A673 (cell line): Measurements from ENCODE around the gene DAB2IP. TPM values are rescaled to one million over a fixed set of nuclear protein-coding genes. Genes with fewer than 3 reads are reported as not detected.
A peak's percentile ranks its signal among the peaks of the same experiment; 100 is the strongest.

Experiments
- BruUV-seq: library from RNA; stranded (reverse); fragments of 400-500 nt; replicated peaks from 2 replicates; lab custom pipeline; 2021; lab: Mats Ljungman, UMichigan
- CTCF ChIA-PET: fragments of 300-600 bp; sonication (Branson Sonifier 250); formaldehyde crosslinking; loops from one replicate; lab custom pipeline; 2022; ENCODE audit warnings: antibody characterized with exemption; lab: Charles Lee
- POLR2A ChIA-PET: fragments of 300-600 bp; sonication (Branson Sonifier 250); formaldehyde crosslinking; loops from one replicate; lab custom pipeline; 2022; ENCODE audit warnings: antibody characterized with exemption; ENCODE audit not compliant: low non-redundant PET; lab: Charles Lee
- DNase-seq: peaks from one replicate; pipeline ENCODE4 v3.0.0-alpha.2; 2015; ENCODE audit warnings: low spot score
- H3K27ac ChIP-seq: fragments of 200-600 bp; sonication (generic); 2 replicates; pipeline ENCODE4 v1.5.1; 2016; ENCODE audit warnings: mixed run types, low read depth, mild to moderate bottlenecking, mixed read lengths, antibody characterized with exemption, low read length; ENCODE audit not compliant: poor library complexity, severe bottlenecking
- H3K27me3 ChIP-seq: fragments of 200-600 bp; sonication (generic); replicated peaks from 2 replicates; pipeline ENCODE4 v1.6.1; 2017; ENCODE audit warnings: mixed run types, low read depth, mild to moderate bottlenecking, mixed read lengths, antibody characterized with exemption, low read length; ENCODE audit not compliant: insufficient read depth, poor library complexity
- H3K36me3 ChIP-seq: fragments of 200-600 bp; sonication (generic); 2 replicates; pipeline ENCODE4 v1.6.1; 2016; ENCODE audit warnings: mixed run types, mild to moderate bottlenecking, mixed read lengths, antibody characterized with exemption, low read length; ENCODE audit not compliant: insufficient read depth, poor library complexity, severe bottlenecking
- H3K4me1 ChIP-seq: fragments of 200-600 bp; sonication (generic); 2 replicates; pipeline ENCODE4 v1.6.1; 2017; ENCODE audit warnings: mixed run types, mild to moderate bottlenecking, mixed read lengths, antibody characterized with exemption, low read length; ENCODE audit not compliant: insufficient read depth, poor library complexity, severe bottlenecking
- H3K4me3 ChIP-seq: fragments of 200-600 bp; sonication (generic); 2 replicates; pipeline ENCODE4 v1.5.1; 2016; ENCODE audit warnings: low read depth, mixed run types, mild to moderate bottlenecking, mixed read lengths, low read length; ENCODE audit not compliant: poor library complexity, severe bottlenecking
- H3K9me3 ChIP-seq: fragments of 200-600 bp; sonication (generic); 2 replicates; pipeline ENCODE4 v1.6.1; 2016; ENCODE audit warnings: mixed run types, low read depth, mild to moderate bottlenecking, mixed read lengths, antibody characterized with exemption, low read length; ENCODE audit not compliant: poor library complexity, severe bottlenecking
- CTCF ChIP-seq: fragments of 300-800, 200-600 bp; sonication (generic); conservative IDR thresholded peaks from 2 replicates; pipeline ENCODE4 v1.5.1; 2017; ENCODE audit warnings: low read depth, mild to moderate bottlenecking, antibody characterized with exemption, low read length, moderate library complexity, mixed read lengths
- EZH2 ChIP-seq: fragments of 200-600 bp; sonication (generic); IDR thresholded peaks from 2 replicates; pipeline ENCODE4 v1.6.1; 2017; ENCODE audit warnings: borderline replicate concordance, low read depth, mild to moderate bottlenecking, mixed read lengths, antibody characterized with exemption, low read length; ENCODE audit not compliant: poor library complexity, severe bottlenecking
- intact Hi-C: fragments of 100-400 bp; cut with micrococcal nuclease; formaldehyde crosslinking; loops from one replicate; pipeline ENCODE4 v1.10.0; 2022; ENCODE audit not compliant: unreplicated experiment
- total RNA-seq: library from RNA; stranded (reverse); gene quantifications from 2 replicates; pipeline ENCODE4 v1.2.3, GENCODE V29; 2021

Gene DAB2IP
- total RNA-seq, 1 experiment from 2014 or later: 34.5 TPM

GRCh38 chr9:121743441-121744001 lies 92.1 kb downstream of the DAB2IP start:
- Histone ChIP-seq H3K4me1 (peaks cover 4% of the 10 kb centered on the region), H3K27me3 (no peaks in the 10 kb centered on the region), H3K9me3 (no peaks in the 10 kb centered on the region), H3K4me3 (no peak overlapping the region), H3K36me3 (no peaks in the 10 kb centered on the region), H3K27ac (no peak overlapping the region)
- no peak for DNase-seq
- POLR2A ChIA-PET: no interaction called here
- no TSS peak for BruUV-seq
- TF ChIP-seq CTCF (no peak), EZH2 (no peak)
- CTCF ChIA-PET: no interaction called here
- intact Hi-C loops: loop anchor here (1.0 kb wide), 1 partner anchor 249 kb away; no protein-coding TSS in a partner anchor

DNA sequence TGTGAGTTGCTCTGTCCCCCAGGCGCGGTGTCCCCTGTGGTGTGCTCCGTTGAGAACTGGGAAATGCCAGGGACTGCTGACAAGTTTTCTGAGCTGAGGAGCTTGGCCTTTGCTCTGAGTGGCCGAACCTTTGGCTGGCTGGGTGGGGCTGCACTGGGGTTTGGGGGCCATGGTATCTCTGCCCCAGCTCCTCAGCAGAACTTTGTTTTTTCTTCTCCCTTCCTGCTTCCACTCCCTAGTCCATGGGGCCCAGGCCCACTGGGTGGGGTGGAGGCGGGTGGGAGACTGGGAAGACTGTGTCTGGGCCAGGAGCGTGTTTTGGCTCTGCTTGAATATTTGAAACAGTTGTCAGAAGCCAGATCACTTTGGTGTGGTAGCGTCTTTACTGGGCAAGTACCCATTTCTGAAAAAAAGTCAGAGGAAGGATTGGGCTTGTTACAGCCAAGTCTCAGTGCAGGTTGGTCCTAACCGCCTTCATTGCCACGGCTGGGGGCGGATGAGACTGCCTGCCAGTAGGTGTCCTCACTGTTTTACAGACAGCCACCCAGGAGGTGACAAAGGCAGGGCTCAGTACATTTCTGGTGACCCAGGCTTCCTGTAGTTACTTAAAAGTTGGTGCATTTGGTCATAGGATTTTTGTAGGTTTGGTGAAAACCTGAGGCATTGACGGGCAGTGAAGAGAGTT lies 92.7 kb downstream of the DAB2IP start:
- Histone ChIP-seq H3K27ac (no peak overlapping the region), H3K4me3 (no peak overlapping the region), H3K36me3 (no peaks in the 10 kb centered on the region), H3K4me1 (peaks cover 4% of the 10 kb centered on the region), H3K27me3 (no peaks in the 10 kb centered on the region), H3K9me3 (no peaks in the 10 kb centered on the region)
- CTCF ChIA-PET: no interaction called here
- no TSS peak for BruUV-seq
- TF ChIP-seq CTCF (peak; percentile 58), EZH2 (no peak)
- POLR2A ChIA-PET: no interaction called here
- intact Hi-C loops: loop anchor here (1.0 kb wide), 1 partner anchor 248 kb away; no protein-coding TSS in a partner anchor
- DNase-seq: peak; percentile 44

DNA sequence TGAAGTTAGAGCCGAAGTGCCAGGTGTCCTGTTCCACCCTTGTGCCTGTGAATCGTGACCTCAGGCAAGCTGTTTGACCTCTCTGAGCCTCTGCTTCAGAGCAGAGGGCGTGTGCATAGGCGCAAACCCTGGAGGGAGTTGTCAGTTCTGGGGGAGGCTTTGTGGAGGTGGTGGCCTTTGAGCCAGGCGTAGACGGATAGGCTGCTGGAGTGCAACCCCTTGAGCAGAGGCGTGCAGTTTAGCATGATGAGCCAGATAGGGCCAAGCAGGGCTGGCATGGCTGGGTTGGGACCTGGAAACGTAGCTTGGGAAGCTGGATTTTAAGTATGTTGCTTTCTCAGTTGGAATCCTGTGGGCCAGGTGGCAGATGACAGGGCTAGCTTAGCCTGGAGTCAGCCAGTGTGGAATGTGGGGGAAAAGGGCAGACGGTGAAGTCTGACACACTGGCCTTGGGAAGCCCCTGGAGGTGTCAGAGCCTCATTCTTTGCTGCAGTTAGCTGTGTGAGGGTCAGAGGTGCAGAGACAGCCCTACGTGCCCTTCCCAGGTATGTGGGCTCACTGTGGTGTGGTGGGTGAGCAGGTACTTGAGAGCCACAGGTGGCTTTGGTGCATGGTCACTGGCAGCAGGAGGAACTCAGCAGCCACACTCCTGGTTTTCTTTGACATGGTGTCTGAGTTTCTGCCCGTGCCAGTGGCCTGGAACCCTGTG lies 93.4 kb downstream of the DAB2IP start:
- no peak overlapping the region for H3K4me3 ChIP-seq
- no peak for TF ChIP-seq CTCF
- TF ChIP-seq EZH2: no peak
- DNase-seq: no peak
- POLR2A ChIA-PET: no interaction called here
- CTCF ChIA-PET: no interaction called here
- no peaks in the 10 kb centered on the region for H3K9me3 ChIP-seq
- no TSS peak for BruUV-seq
- no peaks in the 10 kb centered on the region for H3K27me3 ChIP-seq
- H3K27ac ChIP-seq: no peak overlapping the region
- intact Hi-C loops: loop anchor here (1.0 kb wide), 1 partner anchor 247 kb away; no protein-coding TSS in a partner anchor
- peaks cover 4% of the 10 kb centered on the region for H3K4me1 ChIP-seq
- no peaks in the 10 kb centered on the region for H3K36me3 ChIP-seq
